ENCODE measurements around the gene PSMC3. TPM values are rescaled to one million over a fixed set of nuclear protein-coding genes. Genes with fewer than 3 reads are reported as not detected.

PSMC3 gene
- total RNA-seq, 1 experiment from 2014 or later = 222 TPM

GRCh38 chr11:47394050-47394321 lies 32.3 kb downstream of the PSMC3 start:
- H2AFZ ChIP-seq = no peak overlapping the region
- ChIA-PET POLR2A (ENCODE audit: unreplicated experiment) (no interaction called here), CTCF (no interaction called here)

GRCh38 chr11:47393163-47394049 lies 32.8 kb downstream of the PSMC3 start:
- H3K36me3 ChIP-seq (ENCODE audit: low read depth) = no peaks in the 10 kb centered on the region
- H3K79me2 ChIP-seq (ENCODE audit: low read depth) = no peaks in the 10 kb centered on the region
- no peaks in the 10 kb centered on the region for H3K27me3 ChIP-seq (ENCODE audit: insufficient read depth, low read depth)
- intact Hi-C loops (cut with micrococcal nuclease; ENCODE audit: unreplicated experiment) = no loop called here
- ChIA-PET POLR2A (ENCODE audit: unreplicated experiment) (no interaction called here), CTCF (interaction anchor here (1.0 kb wide), 1 partner anchor 21 kb away, joined by 5 read pairs; no protein-coding TSS in a partner anchor)
- H3K4me1 ChIP-seq (replicated peaks; ENCODE audit: insufficient read depth) = no peaks in the 10 kb centered on the region
- no peak overlapping the region for H3K4me2 ChIP-seq
- no peaks in the 10 kb centered on the region for H3F3A ChIP-seq (ENCODE audit: insufficient read depth, low read depth)
- TF ChIP-seq CTCF (conservative IDR thresholded peaks at IDR 0.05) = no peak
- no peak for TF ChIP-seq EZH2 (IDR thresholded peaks at IDR 0.05; ENCODE audit: low read depth)
- DNase-seq = peak in 1 of 2 experiments; percentile 34
- no peaks in the 10 kb centered on the region for H3K9me2 ChIP-seq (ENCODE audit: insufficient read depth)
- no peak overlapping the region for H2AFZ ChIP-seq
- H4K20me1 ChIP-seq (ENCODE audit: insufficient read depth) = no peaks in the 10 kb centered on the region
- no TSS peak for BruUV-seq (replicated peaks)
- H3K4me3 ChIP-seq = no peak overlapping the region
- H3K9me3 ChIP-seq (ENCODE audit: insufficient read depth, low read depth) = no peaks in the 10 kb centered on the region
- no peak overlapping the region for H3K27ac ChIP-seq

More at GRCh38 chr11:47394050-47394321, 32.3 kb downstream of the PSMC3 start:
- Histone ChIP-seq H3K9me3 (ENCODE audit: insufficient read depth, low read depth) (no peaks in the 10 kb centered on the region), H3K36me3 (ENCODE audit: low read depth) (no peaks in the 10 kb centered on the region), H3K27me3 (ENCODE audit: insufficient read depth, low read depth) (no peaks in the 10 kb centered on the region), H3K4me2 (no peak overlapping the region), H3K27ac (no peak overlapping the region), H3K4me1 (replicated peaks; ENCODE audit: insufficient read depth) (no peaks in the 10 kb centered on the region), H4K20me1 (ENCODE audit: insufficient read depth) (no peaks in the 10 kb centered on the region), H3K79me2 (ENCODE audit: low read depth) (no peaks in the 10 kb centered on the region), H3K9me2 (ENCODE audit: insufficient read depth) (no peaks in the 10 kb centered on the region), H3K4me3 (no peak overlapping the region), H3F3A (ENCODE audit: insufficient read depth, low read depth) (no peaks in the 10 kb centered on the region)
- no peak for TF ChIP-seq CTCF (conservative IDR thresholded peaks at IDR 0.05)
- no peak for TF ChIP-seq EZH2 (IDR thresholded peaks at IDR 0.05; ENCODE audit: low read depth)
- BruUV-seq (replicated peaks) = no TSS peak
- DNase-seq = no peak
- intact Hi-C loops (cut with micrococcal nuclease; ENCODE audit: unreplicated experiment) = no loop called here

GRCh38 chr11:47392546-47393162 lies 33.6 kb downstream of the PSMC3 start:
- Histone ChIP-seq H3K27ac (no peak overlapping the region), H3K9me2 (ENCODE audit: insufficient read depth) (no peaks in the 10 kb centered on the region), H3K27me3 (ENCODE audit: insufficient read depth, low read depth) (no peaks in the 10 kb centered on the region), H3K79me2 (ENCODE audit: low read depth) (no peaks in the 10 kb centered on the region), H3K9me3 (ENCODE audit: insufficient read depth, low read depth) (no peaks in the 10 kb centered on the region), H3K4me1 (replicated peaks; ENCODE audit: insufficient read depth) (no peaks in the 10 kb centered on the region), H2AFZ (no peak overlapping the region), H3K4me2 (no peak overlapping the region), H3F3A (ENCODE audit: insufficient read depth, low read depth) (no peaks in the 10 kb centered on the region), H3K4me3 (no peak overlapping the region), H3K36me3 (ENCODE audit: low read depth) (no peaks in the 10 kb centered on the region), H4K20me1 (ENCODE audit: insufficient read depth) (no peaks in the 10 kb centered on the region)
- TF ChIP-seq EZH2 (IDR thresholded peaks at IDR 0.05; ENCODE audit: low read depth) (no peak), CTCF (conservative IDR thresholded peaks at IDR 0.05) (no peak)
- CTCF ChIA-PET = interaction anchor here (1.0 kb wide), 1 partner anchor 20 kb away, joined by 5 read pairs; no protein-coding TSS in a partner anchor
- BruUV-seq (replicated peaks) = no TSS peak
- POLR2A ChIA-PET (ENCODE audit: unreplicated experiment) = interaction anchor here (0.7 kb wide), 1 partner anchor 186 kb away, joined by 16 read pairs; no protein-coding TSS in a partner anchor
- DNase-seq = peak in 1 of 2 experiments; percentile 32
- intact Hi-C loops (cut with micrococcal nuclease; ENCODE audit: unreplicated experiment) = no loop called here
